ENCODE data around the gene SPATS2L.

The SPATS2L gene

DNA sequence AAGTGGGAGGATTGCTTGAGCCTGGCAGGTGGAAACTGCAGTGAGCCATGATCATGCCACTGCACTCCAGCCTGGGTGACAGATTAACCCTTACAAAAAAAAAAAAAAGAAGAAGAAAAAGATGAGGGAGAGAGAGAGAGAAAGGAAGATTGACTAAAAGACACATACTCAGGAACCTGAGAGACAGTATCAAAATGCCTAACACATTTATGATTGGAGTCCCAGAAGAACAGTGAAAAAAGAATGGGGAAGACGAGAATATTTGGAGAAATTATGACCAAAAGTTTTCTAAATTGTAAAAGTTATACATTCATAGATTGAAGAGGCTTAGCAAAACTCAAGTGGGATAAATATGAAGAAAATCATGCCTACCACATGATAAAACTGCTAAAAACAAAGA lies 19.9 kb upstream of the SPATS2L start:
- no peak overlapping the region for H3K4me3 ChIP-seq (ENCODE audit: low read depth, low read length)
- TF ChIP-seq, protein P1, sequence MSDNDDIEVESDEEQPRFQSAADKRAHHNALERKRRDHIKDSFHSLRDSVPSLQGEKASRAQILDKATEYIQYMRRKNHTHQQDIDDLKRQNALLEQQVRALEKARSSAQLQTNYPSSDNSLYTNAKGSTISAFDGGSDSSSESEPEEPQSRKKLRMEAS (IDR thresholded peaks at IDR 0.05; ENCODE audit: low read depth, low read length) = no peak
- TF ChIP-seq MYC (IDR thresholded peaks at IDR 0.05; ENCODE audit: low read depth, low read length) (no peak), POLR2A (IDR thresholded peaks at IDR 0.05; ENCODE audit: extremely low read depth, insufficient read length) (no peak)
- TF ChIP-seq, protein P2, sequence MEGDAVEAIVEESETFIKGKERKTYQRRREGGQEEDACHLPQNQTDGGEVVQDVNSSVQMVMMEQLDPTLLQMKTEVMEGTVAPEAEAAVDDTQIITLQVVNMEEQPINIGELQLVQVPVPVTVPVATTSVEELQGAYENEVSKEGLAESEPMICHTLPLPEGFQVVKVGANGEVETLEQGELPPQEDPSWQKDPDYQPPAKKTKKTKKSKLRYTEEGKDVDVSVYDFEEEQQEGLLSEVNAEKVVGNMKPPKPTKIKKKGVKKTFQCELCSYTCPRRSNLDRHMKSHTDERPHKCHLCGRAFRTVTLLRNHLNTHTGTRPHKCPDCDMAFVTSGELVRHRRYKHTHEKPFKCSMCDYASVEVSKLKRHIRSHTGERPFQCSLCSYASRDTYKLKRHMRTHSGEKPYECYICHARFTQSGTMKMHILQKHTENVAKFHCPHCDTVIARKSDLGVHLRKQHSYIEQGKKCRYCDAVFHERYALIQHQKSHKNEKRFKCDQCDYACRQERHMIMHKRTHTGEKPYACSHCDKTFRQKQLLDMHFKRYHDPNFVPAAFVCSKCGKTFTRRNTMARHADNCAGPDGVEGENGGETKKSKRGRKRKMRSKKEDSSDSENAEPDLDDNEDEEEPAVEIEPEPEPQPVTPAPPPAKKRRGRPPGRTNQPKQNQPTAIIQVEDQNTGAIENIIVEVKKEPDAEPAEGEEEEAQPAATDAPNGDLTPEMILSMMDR (IDR thresholded peaks at IDR 0.05; ENCODE audit: low read depth, low read length) = no peak
- no peak for DNase-seq (ENCODE audit: low read depth)

DNA sequence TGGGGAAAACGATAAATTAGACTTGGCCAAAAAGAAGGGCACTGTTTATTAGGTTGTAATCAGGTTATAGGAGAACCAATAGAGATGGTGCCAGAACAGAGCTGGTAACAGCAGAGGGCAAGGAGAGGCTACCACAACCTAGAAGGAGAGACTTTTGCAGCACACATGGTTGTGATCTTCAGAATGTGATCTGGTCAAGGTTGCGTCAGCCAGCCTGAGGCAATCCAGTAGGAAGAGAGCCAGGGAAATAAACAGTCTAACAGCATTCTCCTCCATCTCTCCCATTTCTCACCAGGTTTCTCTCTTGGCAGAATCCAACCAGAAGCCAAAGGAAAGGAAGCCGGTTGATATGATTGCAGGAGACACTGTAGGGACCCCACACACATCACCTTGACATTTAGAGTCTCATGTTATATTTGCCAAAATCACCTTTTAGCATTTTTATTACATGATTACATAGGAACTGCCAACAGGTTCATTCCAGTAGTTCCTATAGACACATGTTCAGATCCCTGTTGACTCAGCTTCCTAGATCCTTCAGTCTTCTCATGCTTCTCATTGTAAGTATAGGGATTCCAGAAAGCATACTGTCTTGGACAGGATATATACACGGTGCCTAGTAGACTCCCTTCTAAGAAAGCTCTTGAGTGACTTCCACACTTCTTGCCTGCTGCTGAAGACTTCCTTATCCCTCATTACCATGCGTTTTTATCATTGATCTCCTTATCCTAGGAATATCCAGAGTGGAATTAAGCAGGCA lies 17.6 kb upstream of the SPATS2L start:
- TF ChIP-seq, protein P1 (IDR thresholded peaks at IDR 0.05; ENCODE audit: low read depth, low read length) = no peak
- TF ChIP-seq, protein P2 (IDR thresholded peaks at IDR 0.05; ENCODE audit: low read depth, low read length) = no peak
- TF ChIP-seq POLR2A (IDR thresholded peaks at IDR 0.05; ENCODE audit: extremely low read depth, insufficient read length) (no peak), MYC (IDR thresholded peaks at IDR 0.05; ENCODE audit: low read depth, low read length) (no peak)
- DNase-seq (ENCODE audit: low read depth) = no peak
- H3K4me3 ChIP-seq (ENCODE audit: low read depth, low read length) = no peak overlapping the region

DNA sequence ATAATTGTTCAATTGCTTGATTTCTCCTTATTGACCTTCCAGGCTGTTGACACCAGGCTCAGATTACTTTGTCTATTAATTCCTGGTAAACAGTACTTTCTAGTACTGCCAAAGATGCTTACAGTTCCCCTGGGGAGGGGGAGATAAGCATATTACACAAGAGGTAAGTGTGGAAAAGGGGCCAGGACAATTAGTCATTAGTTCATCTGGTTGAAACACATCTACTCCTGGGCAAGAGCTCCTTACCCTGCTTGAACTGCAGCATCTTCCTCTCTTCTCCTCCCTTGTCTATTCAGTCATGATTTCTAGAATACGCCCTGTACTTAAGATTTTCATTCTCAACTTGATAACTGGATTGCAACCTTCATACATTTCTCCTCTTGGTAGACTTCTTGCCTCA lies 10.4 kb upstream of the SPATS2L start:
- TF ChIP-seq POLR2A (IDR thresholded peaks at IDR 0.05; ENCODE audit: extremely low read depth, insufficient read length) (no peak), MYC (IDR thresholded peaks at IDR 0.05; ENCODE audit: low read depth, low read length) (no peak)
- TF ChIP-seq, protein P1 (IDR thresholded peaks at IDR 0.05; ENCODE audit: low read depth, low read length) = no peak
- TF ChIP-seq, protein P2 (IDR thresholded peaks at IDR 0.05; ENCODE audit: low read depth, low read length) = no peak
- H3K4me3 ChIP-seq (ENCODE audit: low read depth, low read length) = no peak overlapping the region
- no peak for DNase-seq (ENCODE audit: low read depth)

DNA sequence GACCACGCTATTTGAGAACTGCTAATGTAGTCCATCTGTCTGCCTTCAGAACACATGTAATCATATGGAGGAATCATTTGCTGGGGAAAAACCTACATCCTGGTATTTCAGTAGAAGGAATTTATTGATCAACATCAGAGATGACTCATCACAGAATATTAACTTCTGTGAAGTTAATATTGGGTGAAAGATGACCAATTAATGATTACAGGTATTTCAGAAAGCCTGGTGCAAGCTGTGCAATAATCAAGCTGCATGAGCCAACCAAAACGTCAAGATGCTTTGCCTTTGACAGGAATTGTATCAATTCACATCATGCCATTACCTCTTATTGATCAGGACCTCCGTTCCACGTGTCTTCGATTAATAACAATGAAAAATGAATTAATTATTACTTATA lies 9.4 kb upstream of the SPATS2L start:
- no peak for DNase-seq (ENCODE audit: low read depth)
- no peak overlapping the region for H3K4me3 ChIP-seq (ENCODE audit: low read depth, low read length)
- TF ChIP-seq, protein P1 (IDR thresholded peaks at IDR 0.05; ENCODE audit: low read depth, low read length) = no peak
- TF ChIP-seq MYC (IDR thresholded peaks at IDR 0.05; ENCODE audit: low read depth, low read length) (no peak), POLR2A (IDR thresholded peaks at IDR 0.05; ENCODE audit: extremely low read depth, insufficient read length) (no peak)
- TF ChIP-seq, protein P2 (IDR thresholded peaks at IDR 0.05; ENCODE audit: low read depth, low read length) = no peak

DNA sequence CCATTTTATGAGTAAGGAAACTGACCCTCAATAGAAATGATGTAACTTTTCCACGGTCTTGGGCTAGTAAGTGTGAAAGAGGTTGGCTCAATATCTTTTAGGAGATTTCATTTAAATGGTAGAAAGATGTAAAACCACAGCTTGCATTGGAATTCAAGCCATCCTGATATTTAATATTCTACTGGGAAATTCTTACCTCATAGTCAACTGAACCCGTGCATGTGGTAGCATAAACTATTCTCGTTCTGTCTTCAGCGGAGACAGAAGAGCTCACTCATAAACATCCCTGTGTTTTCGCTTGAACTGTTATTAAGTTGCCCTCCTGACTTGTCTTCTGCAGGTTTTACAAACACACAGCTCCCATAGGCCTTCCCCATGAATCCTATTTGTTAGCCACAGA lies 8.5 kb upstream of the SPATS2L start:
- TF ChIP-seq POLR2A (IDR thresholded peaks at IDR 0.05; ENCODE audit: extremely low read depth, insufficient read length) (no peak), MYC (IDR thresholded peaks at IDR 0.05; ENCODE audit: low read depth, low read length) (no peak)
- TF ChIP-seq, protein P1 (IDR thresholded peaks at IDR 0.05; ENCODE audit: low read depth, low read length) = no peak
- TF ChIP-seq, protein P2 (IDR thresholded peaks at IDR 0.05; ENCODE audit: low read depth, low read length) = no peak

More for the DNA sequence above, 8.5 kb upstream of the SPATS2L start:
- H3K4me3 ChIP-seq (ENCODE audit: low read depth, low read length) = no peak overlapping the region
- DNase-seq (ENCODE audit: low read depth) = no peak
